Panc1 (cell line): ENCODE measurements around the gene CCDC77. TPM values are rescaled to one million over a fixed set of nuclear protein-coding genes. Genes with fewer than 3 reads are reported as not detected.

ENCODE experiments used
- ATAC-seq: fragments of 200-7000 bp; cut with Tn5 transposase; 2 replicates; pipeline ENCODE4 v1.9.1; 2020; ENCODE audit warnings: mild to moderate bottlenecking, moderate library complexity
- Bru-seq: library from RNA; stranded (reverse); fragments of 400-500 nt; gene quantifications from one replicate; lab custom pipeline; 2021; lab: Mats Ljungman, UMichigan
- BruChase-seq, 2 experiments: library from RNA; stranded (reverse); fragments of 400-500 nt; gene quantifications; one replicate each; lab custom pipeline; 2021; lab: Mats Ljungman, UMichigan
- BruUV-seq: library from RNA; stranded (reverse); fragments of 400-500 nt; replicated peaks from 2 replicates; lab custom pipeline; 2021; lab: Mats Ljungman, UMichigan
- CTCF ChIA-PET: fragments of 300-600 bp; sonication (Branson Sonifier 250); formaldehyde crosslinking; loops from one replicate; lab custom pipeline; 2022; ENCODE audit warnings: antibody characterized with exemption; lab: Charles Lee
- POLR2A ChIA-PET: fragments of 300-600 bp; sonication (Branson Sonifier 250); formaldehyde crosslinking; loops from one replicate; lab custom pipeline; 2022; ENCODE audit warnings: antibody characterized with exemption; lab: Charles Lee
- DNase-seq: peaks from one replicate; pipeline ENCODE4 v3.0.0-alpha.2; 2010; ENCODE audit warnings: low read depth, low spot score
- H3K27ac ChIP-seq: 2 replicates; pipeline ENCODE4 v1.5.1; 2011; ENCODE audit warnings: mild to moderate bottlenecking, low read length, inconsistent platforms
- H3K27me3 ChIP-seq: fragments of 200-500 bp; sonication (Bioruptor generic); 2 replicates; pipeline ENCODE4 v1.6.0; 2014; ENCODE audit warnings: low read length, inconsistent platforms; ENCODE audit not compliant: control insufficient read depth, insufficient read depth
- H3K36me3 ChIP-seq: fragments of 200-500 bp; sonication (Bioruptor generic); 2 replicates; pipeline ENCODE4 v1.5.1; 2014; ENCODE audit warnings: inconsistent platforms, mild to moderate bottlenecking, low read length, moderate library complexity; ENCODE audit not compliant: control insufficient read depth, insufficient read depth
- H3K4me1 ChIP-seq: 2 replicates; pipeline ENCODE4 v1.5.1; 2011; ENCODE audit warnings: inconsistent platforms, mild to moderate bottlenecking, low read length, moderate library complexity; ENCODE audit not compliant: control insufficient read depth, insufficient read depth
- H3K4me3 ChIP-seq, 2 experiments: 2 replicates each; pipeline ENCODE4 v1.5.1; 2011 to 2012; ENCODE audit warnings: low read depth in 2 of 2, low read length in 2 of 2, mild to moderate bottlenecking in 2 of 2, inconsistent platforms in 1 of 2, moderate library complexity in 1 of 2
- H3K9me3 ChIP-seq: fragments of 200-500 bp; sonication (Bioruptor generic); 2 replicates; pipeline ENCODE4 v1.5.1; 2014; ENCODE audit warnings: low read depth, mild to moderate bottlenecking, inconsistent platforms, low read length, moderate library complexity; ENCODE audit not compliant: control insufficient read depth, insufficient read depth
- POLR2AphosphoS5 ChIP-seq: IDR thresholded peaks from 2 replicates; pipeline ENCODE4 v1.6.1; 2012; ENCODE audit warnings: mild to moderate bottlenecking, low read depth, low read length, moderate library complexity
- SIN3A ChIP-seq: IDR thresholded peaks from 2 replicates; pipeline ENCODE4 v1.6.1; 2012; ENCODE audit warnings: low read depth, mild to moderate bottlenecking, low read length, moderate library complexity, borderline replicate concordance; ENCODE audit not compliant: insufficient read depth
- TCF7L2 ChIP-seq: IDR thresholded peaks from 2 replicates; pipeline ENCODE4 v1.6.1; 2011; ENCODE audit warnings: mild to moderate bottlenecking, low read depth, low read length, inconsistent platforms
- in situ Hi-C: cut with HindIII; loops from 2 replicates; pipeline ENCODE4 v1.10.0; 2016; ENCODE audit warnings: low sequenced_read_pairs, low pct_unique_long_range_greater_than_20kb
- intact Hi-C: fragments of 100-400 bp; cut with micrococcal nuclease; formaldehyde crosslinking; loops from one replicate; pipeline ENCODE4 v1.10.0; 2022; ENCODE audit not compliant: unreplicated experiment
- long read RNA-seq: library from polyadenylated mRNA; unstranded; transcript quantifications from one replicate; pipeline ENCODE4 v2.0.0, GENCODE V29; 2021; ENCODE audit not compliant: unreplicated experiment
- polyA plus RNA-seq: library from polyadenylated mRNA; unstranded; fragments of >200 nt; gene quantifications from one replicate; pipeline ENCODE4 v1.2.1, GENCODE V29; 2012; ENCODE audit warnings: missing spikeins; ENCODE audit not compliant: insufficient read length
- total RNA-seq: library from RNA; stranded (reverse); gene quantifications from one replicate; pipeline ENCODE4 v1.2.1, GENCODE V29; 2021; ENCODE audit not compliant: unreplicated experiment
- TF ChIP-seq, protein P1 (sequence below), 2 experiments: IDR thresholded peaks; 2 replicates each; pipeline ENCODE4 v1.6.1; 2011 to 2012; ENCODE audit warnings: low read depth in 2 of 2, control low read depth in 1 of 2, low read length in 1 of 2, mild to moderate bottlenecking in 1 of 2, moderate library complexity in 1 of 2; ENCODE audit not compliant: insufficient read depth in 1 of 2
- TF ChIP-seq, protein P2 (sequence below): fragments of 450-650 bp; IDR thresholded peaks from 2 replicates; pipeline ENCODE4 v1.5.1; 2017; ENCODE audit warnings: mild to moderate bottlenecking

Gene CCDC77
- 9.8 TPM for total RNA-seq
- polyA plus RNA-seq = 6.5 TPM
- percentile 58 among the genes with signal in this experiment for Bru-seq, nascent RNA
- BruChase-seq, experiment 1, labeled RNA remaining after a 2-hour chase = percentile 56 among the genes with signal in this experiment
- percentile 60 among the genes with signal in this experiment for BruChase-seq, experiment 2, labeled RNA remaining after a 6-hour chase
- long read RNA-seq, partial matches to known transcripts = 1 of 20 reads
- long read RNA-seq, other reads (novel, unspliced or antisense) = 17 of 20 reads

DNA sequence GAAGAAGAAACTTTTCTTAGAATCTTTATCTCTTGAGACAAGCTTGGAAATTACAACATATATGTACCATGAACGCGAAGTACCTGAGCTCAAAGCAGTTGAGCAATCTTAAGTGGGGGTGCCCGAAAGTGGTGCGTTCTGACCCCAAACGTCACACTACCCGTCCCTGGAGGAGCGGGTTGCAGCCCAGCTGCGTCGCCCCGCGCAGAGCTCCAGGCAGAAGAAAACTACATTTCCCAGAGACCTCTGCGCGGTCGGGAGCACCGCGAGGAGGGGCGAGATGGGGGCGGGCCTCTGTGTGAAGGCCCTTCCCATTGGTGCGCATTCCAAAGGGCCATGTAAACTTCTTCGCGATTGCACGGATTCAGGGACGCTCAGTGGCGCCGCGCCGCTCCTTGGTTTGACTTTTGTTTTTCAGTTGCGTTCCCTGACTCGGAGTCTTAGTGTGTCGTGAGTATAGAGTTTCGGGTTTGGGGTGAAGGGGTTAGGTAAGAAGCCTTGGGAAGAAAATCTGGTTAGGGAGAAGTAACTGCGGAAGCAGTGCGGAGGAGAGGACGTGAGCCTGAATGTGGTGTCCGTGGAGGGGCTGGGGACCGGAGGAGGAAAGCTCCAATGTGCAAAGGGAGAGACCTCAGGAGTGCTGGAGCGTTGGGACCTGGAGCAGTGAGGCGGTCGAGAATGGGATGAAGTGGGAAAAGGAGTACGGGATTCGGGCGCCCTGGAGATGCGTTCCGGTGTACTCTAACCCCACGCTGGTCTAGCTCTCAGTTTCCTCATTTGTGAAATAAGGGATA lies at the start of gene CCDC77:
TSS of gene CCDC77 (plus strand) at position 410 of the 794 bp plus-strand sequence. CDS start 7,740 bp downstream, outside the sequence.
- POLR2A ChIA-PET = interaction anchor here (0.6 to 0.8 kb wide), 2 partner anchors 12 to 77 kb away, joined by 4 read pairs; partner anchors contain the start of gene KDM5A
- BruUV-seq = no TSS peak

DNA sequence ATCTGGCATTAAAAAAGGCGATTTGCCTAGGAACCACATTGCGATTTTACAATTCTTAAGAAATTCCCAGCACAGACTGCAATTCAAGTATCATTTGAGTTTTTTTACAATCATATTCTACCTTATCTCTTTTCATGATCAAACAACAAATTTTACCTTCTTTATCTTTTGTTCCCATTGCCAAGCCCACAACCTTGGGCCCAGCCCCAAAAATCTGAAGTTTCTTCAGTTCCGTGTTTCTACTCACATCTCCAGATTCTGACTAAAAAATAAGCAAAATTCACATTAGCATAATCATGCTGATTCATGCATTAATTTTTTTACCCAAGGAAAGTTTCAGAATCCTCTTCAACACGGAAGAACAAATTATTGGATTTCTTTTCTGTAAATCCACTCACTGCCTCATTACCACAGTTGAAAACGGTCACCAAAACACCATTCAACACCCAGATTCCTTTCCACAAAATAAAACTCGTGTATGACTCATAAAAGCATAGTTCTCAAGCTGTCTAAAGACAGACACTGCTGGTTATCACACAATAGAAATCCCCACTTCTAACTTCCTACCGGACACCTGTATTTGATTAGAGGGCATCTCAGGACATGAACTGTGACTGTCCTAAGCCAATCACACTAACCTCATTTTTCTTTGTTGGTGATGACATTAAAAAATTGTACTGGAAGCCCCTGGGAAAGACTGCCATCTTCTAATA lies 45.0 kb upstream of the CCDC77 start:
- intact Hi-C loops (no loop called here), in situ Hi-C loops (no loop called here)
- BruUV-seq = no TSS peak
- TF ChIP-seq SIN3A = no peak
- DNase-seq (no peak), ATAC-seq (no peak)
- Histone ChIP-seq H3K27ac (no peak overlapping the region), H3K9me3 (no peaks in the 10 kb centered on the region), H3K4me1 (no peaks in the 10 kb centered on the region), H3K27me3 (no peaks in the 10 kb centered on the region), H3K4me3 (no peak overlapping the region), H3K36me3 (peaks cover 15% of the 10 kb centered on the region)
- ChIA-PET POLR2A (no interaction called here), CTCF (no interaction called here)

More for the DNA sequence above, at the start of gene CCDC77:
- in situ Hi-C loops (no loop called here), intact Hi-C loops (no loop called here)
- peak within 1 kb of the TSS; percentile 95 to 98 for H3K4me3 ChIP-seq
- ATAC-seq (peak; percentile 100), DNase-seq (peak; percentile 58)
- TF ChIP-seq TCF7L2 (no peak), POLR2AphosphoS5 (peak; percentile 59)
- peaks cover 5% of the 10 kb centered on the region; the same call in 1 of the 2 replicates for H3K36me3 ChIP-seq
- CTCF ChIA-PET = interaction anchor here (1.0 kb wide), 2 partner anchors 169 to 170 kb away, joined by 3 read pairs; no protein-coding TSS in a partner anchor
- H3K27me3 ChIP-seq = no peaks in the 10 kb centered on the region
- H3K27ac ChIP-seq = peak within 1 kb of the TSS; percentile 83
- peaks cover 8% of the 10 kb centered on the region for H3K4me1 ChIP-seq
- no peaks in the 10 kb centered on the region for H3K9me3 ChIP-seq

DNA sequence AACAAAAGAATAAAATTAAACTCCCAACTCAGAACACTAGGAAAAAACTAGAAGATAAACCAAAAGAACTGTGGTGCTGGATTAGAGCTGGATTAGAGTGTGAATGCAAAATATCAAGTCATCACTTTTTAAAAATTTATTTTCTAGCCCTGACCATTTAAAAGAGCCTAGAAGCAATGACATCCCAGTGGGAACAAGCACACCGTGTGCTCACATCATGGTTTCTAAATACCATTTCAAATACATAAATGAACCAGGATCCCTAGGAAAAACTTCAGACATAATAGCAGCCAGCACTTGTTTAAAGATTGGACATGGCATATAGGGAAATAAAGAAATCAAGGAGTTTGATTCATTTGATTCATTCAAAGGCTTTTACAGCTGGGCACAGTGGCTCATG lies 42.4 kb upstream of the CCDC77 start:
- Histone ChIP-seq H3K36me3 (peaks cover 16% of the 10 kb centered on the region), H3K27me3 (no peaks in the 10 kb centered on the region), H3K4me1 (no peaks in the 10 kb centered on the region), H3K4me3 (no peak overlapping the region), H3K9me3 (no peaks in the 10 kb centered on the region), H3K27ac (no peak overlapping the region)
- ChIA-PET POLR2A (no interaction called here), CTCF (no interaction called here)
- no TSS peak for BruUV-seq
- TF ChIP-seq TCF7L2 (no peak), SIN3A (no peak), POLR2AphosphoS5 (no peak)
- TF ChIP-seq, protein P1, sequence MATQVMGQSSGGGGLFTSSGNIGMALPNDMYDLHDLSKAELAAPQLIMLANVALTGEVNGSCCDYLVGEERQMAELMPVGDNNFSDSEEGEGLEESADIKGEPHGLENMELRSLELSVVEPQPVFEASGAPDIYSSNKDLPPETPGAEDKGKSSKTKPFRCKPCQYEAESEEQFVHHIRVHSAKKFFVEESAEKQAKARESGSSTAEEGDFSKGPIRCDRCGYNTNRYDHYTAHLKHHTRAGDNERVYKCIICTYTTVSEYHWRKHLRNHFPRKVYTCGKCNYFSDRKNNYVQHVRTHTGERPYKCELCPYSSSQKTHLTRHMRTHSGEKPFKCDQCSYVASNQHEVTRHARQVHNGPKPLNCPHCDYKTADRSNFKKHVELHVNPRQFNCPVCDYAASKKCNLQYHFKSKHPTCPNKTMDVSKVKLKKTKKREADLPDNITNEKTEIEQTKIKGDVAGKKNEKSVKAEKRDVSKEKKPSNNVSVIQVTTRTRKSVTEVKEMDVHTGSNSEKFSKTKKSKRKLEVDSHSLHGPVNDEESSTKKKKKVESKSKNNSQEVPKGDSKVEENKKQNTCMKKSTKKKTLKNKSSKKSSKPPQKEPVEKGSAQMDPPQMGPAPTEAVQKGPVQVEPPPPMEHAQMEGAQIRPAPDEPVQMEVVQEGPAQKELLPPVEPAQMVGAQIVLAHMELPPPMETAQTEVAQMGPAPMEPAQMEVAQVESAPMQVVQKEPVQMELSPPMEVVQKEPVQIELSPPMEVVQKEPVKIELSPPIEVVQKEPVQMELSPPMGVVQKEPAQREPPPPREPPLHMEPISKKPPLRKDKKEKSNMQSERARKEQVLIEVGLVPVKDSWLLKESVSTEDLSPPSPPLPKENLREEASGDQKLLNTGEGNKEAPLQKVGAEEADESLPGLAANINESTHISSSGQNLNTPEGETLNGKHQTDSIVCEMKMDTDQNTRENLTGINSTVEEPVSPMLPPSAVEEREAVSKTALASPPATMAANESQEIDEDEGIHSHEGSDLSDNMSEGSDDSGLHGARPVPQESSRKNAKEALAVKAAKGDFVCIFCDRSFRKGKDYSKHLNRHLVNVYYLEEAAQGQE (IDR thresholded peaks at IDR 0.05; ENCODE audit: insufficient read depth in 1 of 2, low read depth in 2 of 2, low read length in 1 of 2) = no peak
- TF ChIP-seq, protein P2, sequence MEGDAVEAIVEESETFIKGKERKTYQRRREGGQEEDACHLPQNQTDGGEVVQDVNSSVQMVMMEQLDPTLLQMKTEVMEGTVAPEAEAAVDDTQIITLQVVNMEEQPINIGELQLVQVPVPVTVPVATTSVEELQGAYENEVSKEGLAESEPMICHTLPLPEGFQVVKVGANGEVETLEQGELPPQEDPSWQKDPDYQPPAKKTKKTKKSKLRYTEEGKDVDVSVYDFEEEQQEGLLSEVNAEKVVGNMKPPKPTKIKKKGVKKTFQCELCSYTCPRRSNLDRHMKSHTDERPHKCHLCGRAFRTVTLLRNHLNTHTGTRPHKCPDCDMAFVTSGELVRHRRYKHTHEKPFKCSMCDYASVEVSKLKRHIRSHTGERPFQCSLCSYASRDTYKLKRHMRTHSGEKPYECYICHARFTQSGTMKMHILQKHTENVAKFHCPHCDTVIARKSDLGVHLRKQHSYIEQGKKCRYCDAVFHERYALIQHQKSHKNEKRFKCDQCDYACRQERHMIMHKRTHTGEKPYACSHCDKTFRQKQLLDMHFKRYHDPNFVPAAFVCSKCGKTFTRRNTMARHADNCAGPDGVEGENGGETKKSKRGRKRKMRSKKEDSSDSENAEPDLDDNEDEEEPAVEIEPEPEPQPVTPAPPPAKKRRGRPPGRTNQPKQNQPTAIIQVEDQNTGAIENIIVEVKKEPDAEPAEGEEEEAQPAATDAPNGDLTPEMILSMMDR = no peak
- intact Hi-C loops (no loop called here), in situ Hi-C loops (no loop called here)
- no peak for ATAC-seq
- DNase-seq = no peak
